ENCODE data around the gene PYM1. TPM values are rescaled to one million over a fixed set of nuclear protein-coding genes. Genes with fewer than 3 reads are reported as not detected.

PYM1 gene
- total and polyA plus RNA-seq, 2 of the 8 experiments (the other 6 are each of a cell fraction or from before 2014, with no cell fraction given): 38.7 to 58.5 TPM

GRCh38 chr12:55925870-55926737, 1.6 kb downstream of the PYM1 start (continued):
- TF ChIP-seq RXRA (IDR thresholded peaks at IDR 0.05; ENCODE audit: insufficient read depth, low read depth, low read length): no peak
- TF ChIP-seq BACH1 (IDR thresholded peaks at IDR 0.05; ENCODE audit: low read length): no peak
- TF ChIP-seq ATF3 (IDR thresholded peaks at IDR 0.05; ENCODE audit: insufficient read depth, low read depth, low read length): no peak
- no peak for TF ChIP-seq POLR2A (IDR thresholded peaks at IDR 0.05; ENCODE audit: control extremely low read depth in 1 of 2, low read depth in 2 of 2, low read length in 2 of 2)
- TF ChIP-seq JUND (IDR thresholded peaks at IDR 0.05; ENCODE audit: low read length): no peak
- TF ChIP-seq PHF8 (conservative IDR thresholded peaks at IDR 0.05; ENCODE audit: low read depth, low read length): no peak
- no peak for TF ChIP-seq KDM4A (IDR thresholded peaks at IDR 0.05; ENCODE audit: low read depth, low read length, severe bottlenecking)
- TF ChIP-seq SUZ12 (IDR thresholded peaks at IDR 0.05; ENCODE audit: low read length): no peak

Data from H1 (cell line).